ENCODE data around the gene SLFN11. TPM values are rescaled to one million over a fixed set of nuclear protein-coding genes. Genes with fewer than 3 reads are reported as not detected.

Gene SLFN11, protein sequence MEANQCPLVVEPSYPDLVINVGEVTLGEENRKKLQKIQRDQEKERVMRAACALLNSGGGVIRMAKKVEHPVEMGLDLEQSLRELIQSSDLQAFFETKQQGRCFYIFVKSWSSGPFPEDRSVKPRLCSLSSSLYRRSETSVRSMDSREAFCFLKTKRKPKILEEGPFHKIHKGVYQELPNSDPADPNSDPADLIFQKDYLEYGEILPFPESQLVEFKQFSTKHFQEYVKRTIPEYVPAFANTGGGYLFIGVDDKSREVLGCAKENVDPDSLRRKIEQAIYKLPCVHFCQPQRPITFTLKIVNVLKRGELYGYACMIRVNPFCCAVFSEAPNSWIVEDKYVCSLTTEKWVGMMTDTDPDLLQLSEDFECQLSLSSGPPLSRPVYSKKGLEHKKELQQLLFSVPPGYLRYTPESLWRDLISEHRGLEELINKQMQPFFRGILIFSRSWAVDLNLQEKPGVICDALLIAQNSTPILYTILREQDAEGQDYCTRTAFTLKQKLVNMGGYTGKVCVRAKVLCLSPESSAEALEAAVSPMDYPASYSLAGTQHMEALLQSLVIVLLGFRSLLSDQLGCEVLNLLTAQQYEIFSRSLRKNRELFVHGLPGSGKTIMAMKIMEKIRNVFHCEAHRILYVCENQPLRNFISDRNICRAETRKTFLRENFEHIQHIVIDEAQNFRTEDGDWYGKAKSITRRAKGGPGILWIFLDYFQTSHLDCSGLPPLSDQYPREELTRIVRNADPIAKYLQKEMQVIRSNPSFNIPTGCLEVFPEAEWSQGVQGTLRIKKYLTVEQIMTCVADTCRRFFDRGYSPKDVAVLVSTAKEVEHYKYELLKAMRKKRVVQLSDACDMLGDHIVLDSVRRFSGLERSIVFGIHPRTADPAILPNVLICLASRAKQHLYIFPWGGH
- total RNA-seq, result 36.4 and 43.2 TPM in 2 replicates

DNA sequence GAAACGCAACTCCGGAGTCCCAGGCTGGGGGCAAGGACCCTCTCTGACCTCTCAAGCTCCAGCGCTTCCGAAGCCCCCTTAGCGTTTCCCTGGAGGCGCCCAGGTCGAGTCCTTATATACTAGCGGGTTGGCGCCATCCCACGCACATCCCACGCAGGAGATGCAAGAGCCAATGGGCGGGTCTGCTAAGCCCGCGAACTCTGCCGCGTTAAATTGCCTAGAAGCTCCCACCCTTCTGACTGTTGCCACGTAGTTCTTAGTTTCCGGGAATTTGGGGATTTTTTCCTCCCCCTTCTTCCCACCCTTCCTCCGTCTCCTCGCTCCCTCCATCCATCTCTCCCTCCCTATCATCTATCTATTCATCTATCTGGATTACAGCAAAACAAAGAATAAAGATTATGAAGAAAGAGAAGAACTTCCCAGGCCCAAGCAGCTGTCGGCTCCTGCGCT is at the start of gene SLFN11:
TSS of gene SLFN11 (minus strand) at position 88 of the 450 bp plus-strand sequence. CDS start 9,814 bp downstream, outside the sequence.

Small RNA genes within 50 kb of the gene (small RNA-seq; reads per million reads assigned to genes)
- gene AC060766.3, result not detected
- gene AC060766.5, result not detected

Other genes starting within 250 kb of the SLFN11 start
- 17.4 and 19.2 TPM in 2 replicates for gene NLE1, start 231.3 kb downstream of the SLFN11 start, total RNA-seq
- gene UNC45B, start 225.8 kb downstream of the SLFN11 start, total RNA-seq, result not detected in 2 replicates
- not detected in 2 replicates for gene SLC35G3, start 179.2 kb downstream of the SLFN11 start, total RNA-seq
- 96.9 and 115 TPM in 2 replicates for gene SLFN5, start 130.5 kb downstream of the SLFN11 start, total RNA-seq
- gene SLFN12, start 58.9 kb upstream of the SLFN11 start, total RNA-seq, result 24.5 and 25.0 TPM in 2 replicates
- gene SLFN13, start 75.1 kb upstream of the SLFN11 start, total RNA-seq, result 0.85 and 1.1 TPM in 2 replicates
- not detected in 2 replicates for gene SLFN12L, start 164.1 kb upstream of the SLFN11 start, total RNA-seq
- not detected in 2 replicates for gene SLFN14, start 187.2 kb upstream of the SLFN11 start, total RNA-seq
- 5.4 and 6.6 TPM in 2 replicates for gene PEX12, start 204.9 kb upstream of the SLFN11 start, total RNA-seq
- gene AP2B1, start 213.7 kb upstream of the SLFN11 start, total RNA-seq, result 101 and 111 TPM in 2 replicates